GM19035 (cell line): ENCODE results near the gene C4orf54.

Source experiments
- ATAC-seq: cut with Tn5 transposase; IDR thresholded peaks from one replicate; pipeline ENCODE4 v1.9.1; 2021; ENCODE audit not compliant: unreplicated experiment

The C4orf54 gene

GRCh38 chr4:99657798-99658197 lies at the start of gene C4orf54:
Gene C4orf54 (minus strand): TSS chr4:99657828. CDS start chr4:99654648, 3,180 bp downstream.
- no peak for ATAC-seq

- ATAC-seq = no peak
Measured at GRCh38 chr4:99705891-99706290, 48.3 kb upstream of the C4orf54 start.

DNA sequence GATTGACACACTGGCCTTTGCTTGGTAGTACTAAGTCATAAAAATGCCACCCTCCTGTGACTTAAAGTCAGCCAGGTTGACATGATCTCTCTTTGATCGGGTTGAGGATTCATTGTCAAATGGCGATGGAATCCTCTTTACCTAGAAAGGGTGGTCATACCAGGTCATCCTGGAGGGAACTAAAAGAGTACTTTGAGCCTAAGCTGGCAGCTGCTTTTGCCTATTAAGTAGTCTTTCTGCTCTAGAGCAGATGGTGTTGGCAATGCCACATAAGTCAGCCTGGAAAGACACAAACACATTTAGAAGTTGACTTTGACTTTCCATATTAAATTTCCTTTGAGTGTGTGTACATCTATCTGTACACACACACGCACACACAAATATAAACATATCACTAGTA lies 39.2 kb upstream of the C4orf54 start:
- ATAC-seq = no peak

- no peak for ATAC-seq
Measured at GRCh38 chr4:99693140-99693539, 35.5 kb upstream of the C4orf54 start.

DNA sequence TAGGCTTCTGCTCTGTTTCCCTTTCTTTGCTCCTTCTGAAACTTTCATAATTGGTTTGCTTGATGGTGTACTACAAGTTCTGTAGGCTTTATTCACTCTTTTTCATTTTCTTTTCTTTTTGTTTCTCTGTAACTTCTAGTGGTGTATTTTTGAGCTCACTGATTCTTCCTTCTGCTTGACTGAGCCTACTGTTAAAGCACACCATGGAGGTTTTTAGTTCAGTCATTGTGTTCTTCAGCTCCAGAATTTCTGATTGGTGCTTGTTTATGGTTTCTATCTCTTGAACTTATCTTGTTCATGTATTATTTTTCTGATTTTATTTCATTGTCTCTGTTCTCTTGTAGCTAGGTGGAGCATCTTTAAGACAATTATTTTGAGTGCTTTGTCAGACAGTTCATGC lies 33.4 kb upstream of the C4orf54 start:
- no peak for ATAC-seq

- ATAC-seq = no peak
Measured at GRCh38 chr4:99690472-99690871, 32.8 kb upstream of the C4orf54 start.

DNA sequence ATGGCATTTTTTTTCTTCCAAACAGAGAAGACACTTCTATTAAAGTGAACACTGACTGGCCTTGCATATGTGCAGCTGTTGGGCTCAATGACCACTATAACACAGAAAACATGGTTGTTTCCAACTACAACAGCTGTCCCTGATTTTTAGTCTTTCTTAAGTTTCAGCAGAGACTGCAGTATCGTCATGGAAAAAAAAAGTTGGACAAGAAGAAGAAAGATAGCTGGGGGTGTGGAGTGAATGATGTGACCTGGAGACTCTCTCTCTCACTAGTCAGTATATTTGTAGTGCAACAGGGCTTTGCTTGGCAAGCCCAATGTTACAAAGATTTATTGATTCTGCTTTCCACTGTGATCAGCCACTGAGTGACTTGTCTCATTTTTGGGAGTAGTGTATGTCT lies 29.5 kb upstream of the C4orf54 start:
- ATAC-seq = no peak

- no peak for ATAC-seq
Measured at GRCh38 chr4:99685234-99685633, 27.6 kb upstream of the C4orf54 start.

DNA sequence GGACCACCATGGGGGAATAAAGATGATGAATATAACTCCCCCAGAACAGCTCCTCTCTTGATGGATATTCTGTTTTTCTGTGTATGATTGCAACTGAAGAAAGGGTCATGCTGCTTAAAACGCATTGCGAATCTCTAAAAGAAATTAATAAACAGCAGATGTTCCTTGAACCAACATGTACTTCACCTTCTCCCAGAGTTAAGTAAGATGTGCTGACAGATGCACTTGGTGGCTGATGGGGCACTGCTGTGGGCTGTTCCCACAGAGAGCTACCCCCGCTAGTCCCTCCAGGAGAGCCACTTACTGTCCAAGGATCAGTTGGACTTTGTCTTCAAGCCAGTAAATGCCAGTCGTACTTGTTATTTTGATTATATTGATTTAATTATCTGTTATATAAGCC lies 26.3 kb upstream of the C4orf54 start:
- ATAC-seq = no peak

GRCh38 chr4:99679976-99680375 lies 22.3 kb upstream of the C4orf54 start:
- ATAC-seq = no peak

GRCh38 chr4:99679204-99679603 lies 21.6 kb upstream of the C4orf54 start:
- ATAC-seq = no peak

GRCh38 chr4:99677161-99677560 lies 19.5 kb upstream of the C4orf54 start:
- ATAC-seq = no peak

DNA sequence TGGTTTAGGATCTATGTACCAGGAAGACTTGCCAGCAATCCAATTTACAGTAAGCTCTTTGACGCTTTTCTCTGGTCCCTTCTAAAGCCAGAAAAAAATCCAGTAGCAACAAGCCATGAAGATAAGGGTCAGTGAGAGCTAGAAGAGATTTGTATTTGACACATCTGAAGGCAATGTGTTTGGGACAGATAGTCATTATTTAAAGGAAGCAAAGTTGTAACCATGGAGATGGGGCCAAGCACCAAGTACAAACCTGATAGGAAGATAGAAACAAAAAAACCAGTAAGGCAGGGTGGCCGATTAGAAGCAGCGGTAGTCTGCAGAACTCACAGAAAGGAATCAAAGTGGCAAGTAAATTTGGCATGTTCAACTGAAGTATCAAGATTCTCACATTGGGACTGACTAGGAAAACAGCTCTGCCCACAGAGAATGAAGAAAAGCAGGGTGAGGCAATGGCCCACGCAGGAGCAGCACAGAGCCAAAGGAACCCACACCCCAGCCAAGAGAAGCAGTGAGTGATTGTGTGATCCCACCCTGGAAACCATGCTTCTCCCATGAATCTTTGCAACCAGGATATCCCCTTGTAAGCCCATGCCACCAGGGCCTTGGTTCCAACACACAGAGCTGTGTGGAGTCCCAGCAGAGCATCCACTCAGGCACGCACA lies 12.9 kb upstream of the C4orf54 start:
- no peak for ATAC-seq

DNA sequence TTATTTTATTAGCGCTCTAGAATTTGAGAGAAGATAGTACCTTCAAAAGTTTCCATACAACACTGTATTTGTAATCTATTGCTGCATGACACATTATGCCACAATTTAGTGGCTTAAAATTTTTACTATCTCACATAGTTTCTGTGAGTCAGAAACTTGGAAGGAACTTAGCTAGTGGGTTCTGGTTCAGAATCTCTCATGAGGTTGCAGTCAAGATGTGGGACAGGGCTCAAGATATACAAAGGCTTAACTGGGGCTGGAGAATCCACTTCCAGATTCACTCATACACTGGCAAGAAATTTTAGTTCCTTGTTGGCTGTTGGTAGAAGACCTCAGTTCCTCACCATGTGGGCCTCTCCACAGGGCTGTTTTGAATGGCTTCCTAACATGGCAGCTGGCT lies 11.5 kb upstream of the C4orf54 start:
- no peak for ATAC-seq

- no peak for ATAC-seq
Measured at GRCh38 chr4:99668472-99668871, 10.8 kb upstream of the C4orf54 start.

DNA sequence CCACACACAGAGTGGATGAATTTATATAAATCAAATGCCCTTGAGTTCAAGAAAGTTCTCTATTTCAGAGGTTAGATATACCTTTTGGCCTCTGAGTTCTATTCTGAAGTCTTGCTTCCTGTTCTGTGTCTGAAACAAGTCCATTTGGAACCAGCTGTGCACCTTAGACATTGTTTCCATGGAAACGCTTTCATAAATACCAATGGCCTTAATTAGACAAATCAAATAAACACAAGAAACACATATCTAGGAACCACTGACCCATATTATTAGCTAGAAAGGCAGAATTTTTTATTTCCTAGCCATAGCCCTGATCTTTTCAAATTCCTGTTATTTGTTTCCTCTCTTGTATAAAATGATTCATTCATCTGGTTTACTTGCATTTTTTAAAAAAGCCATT lies 8.4 kb upstream of the C4orf54 start:
- ATAC-seq = no peak

DNA sequence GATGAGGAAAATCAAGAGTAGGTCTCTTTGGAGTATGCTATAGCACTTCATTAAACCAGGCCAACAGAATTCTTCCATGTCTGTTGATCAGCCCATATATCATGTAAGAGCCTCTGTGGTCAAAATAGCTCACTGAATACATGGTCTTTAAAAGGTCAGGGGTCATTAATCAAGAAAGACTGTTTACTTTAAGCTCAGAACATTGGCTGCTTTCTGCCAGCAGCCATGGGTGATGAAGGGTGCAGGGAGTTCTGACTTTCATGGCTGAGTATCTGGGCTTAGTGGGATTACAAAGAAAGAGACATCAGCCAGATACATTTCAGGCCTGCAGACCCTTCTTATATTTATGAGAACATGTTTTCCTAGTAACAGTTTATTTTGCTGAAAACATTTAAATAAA lies 7.1 kb upstream of the C4orf54 start:
- ATAC-seq = no peak

GRCh38 chr4:99661907-99662306 lies 4.3 kb upstream of the C4orf54 start:
- no peak for ATAC-seq

DNA sequence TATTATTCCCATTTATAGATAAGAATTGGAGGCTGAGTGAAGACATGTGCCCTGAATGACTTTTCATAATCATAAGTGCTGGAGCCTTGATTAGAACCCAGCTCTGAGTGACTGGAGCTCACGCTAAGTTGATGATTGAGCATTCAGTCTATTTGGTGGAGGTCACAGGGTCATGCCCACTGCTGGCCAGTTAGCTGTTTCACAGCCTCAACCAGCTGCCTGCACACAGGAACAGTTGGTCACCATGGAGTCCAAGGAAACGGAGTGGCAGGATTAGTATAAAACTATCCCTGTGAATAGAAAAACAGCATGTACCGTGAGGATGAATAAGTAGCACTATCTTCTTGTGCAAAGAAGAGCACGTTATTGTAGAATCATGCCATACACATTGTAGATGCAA lies 1.0 kb upstream of the C4orf54 start:
- ATAC-seq = no peak

DNA sequence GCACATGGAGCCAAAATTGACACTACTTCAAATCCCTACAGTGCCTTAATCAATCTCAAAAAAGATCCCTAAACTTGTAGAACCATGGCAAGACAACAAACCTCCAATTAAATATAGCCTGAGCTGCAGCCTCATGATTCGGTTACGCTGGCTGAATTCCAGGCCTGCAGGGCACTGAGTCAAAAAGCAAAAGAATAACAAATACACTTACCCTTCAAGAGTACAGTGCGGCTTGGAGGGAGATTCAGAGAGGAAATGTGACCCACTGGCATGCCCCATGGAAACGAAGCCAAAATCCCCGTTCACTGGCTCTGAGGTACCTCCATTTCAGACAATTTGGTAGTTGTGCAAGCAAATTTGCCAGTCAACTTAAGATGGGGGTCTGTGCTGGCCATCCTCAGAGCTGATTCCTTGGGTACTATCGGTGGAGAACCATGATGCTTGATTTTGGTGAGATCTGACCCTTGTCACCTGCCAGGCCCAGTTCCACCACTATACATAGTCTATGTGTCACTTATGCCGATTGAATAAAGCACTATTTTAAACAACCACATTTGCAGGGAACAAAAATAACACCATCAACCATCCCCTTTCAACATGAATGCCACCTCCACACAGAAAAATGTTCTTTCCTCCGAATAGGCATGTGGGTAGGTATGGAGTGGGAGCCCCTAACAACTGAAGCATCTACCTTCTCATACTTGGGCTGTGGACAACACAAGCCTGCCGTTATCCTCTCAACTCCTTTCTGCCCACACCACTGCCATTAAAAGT lies 2.1 kb downstream of the C4orf54 start:
- no peak for ATAC-seq

- ATAC-seq = no peak
Measured at GRCh38 chr4:99654361-99654761, 3.3 kb downstream of the C4orf54 start.

- ATAC-seq = no peak
Measured at GRCh38 chr4:99653916-99654315, 3.7 kb downstream of the C4orf54 start.
